Endothelial cell (in vitro differentiated cells): Measurements from ENCODE around the gene ACACA. TPM values are rescaled to one million over a fixed set of nuclear protein-coding genes. Genes with fewer than 3 reads are reported as not detected.

Source experiments
- DNase-seq: peaks from one replicate; pipeline ENCODE4 v3.0.0; 2021; ENCODE audit warnings: low spot score
- H3K27ac Mint-ChIP-seq: one replicate; pipeline ENCODE4 v1.8.0; 2021; ENCODE audit warnings: mixed read lengths, inconsistent platforms; ENCODE audit not compliant: unreplicated experiment
- H3K27me3 Mint-ChIP-seq: one replicate; pipeline ENCODE4 v1.8.0; 2021; ENCODE audit warnings: mild to moderate bottlenecking, moderate library complexity, mixed read lengths, inconsistent platforms; ENCODE audit not compliant: unreplicated experiment
- H3K36me3 Mint-ChIP-seq: one replicate; pipeline ENCODE4 v1.8.0; 2021; ENCODE audit warnings: mild to moderate bottlenecking, low read depth, mixed read lengths, inconsistent platforms; ENCODE audit not compliant: unreplicated experiment
- H3K4me1 Mint-ChIP-seq: one replicate; pipeline ENCODE4 v1.8.0; 2021; ENCODE audit warnings: mild to moderate bottlenecking, mixed read lengths, inconsistent platforms; ENCODE audit not compliant: unreplicated experiment
- H3K4me3 Mint-ChIP-seq: one replicate; pipeline ENCODE4 v1.8.0; 2021; ENCODE audit warnings: mild to moderate bottlenecking, mixed read lengths, inconsistent platforms; ENCODE audit not compliant: unreplicated experiment
- H3K9me3 Mint-ChIP-seq: one replicate; pipeline ENCODE4 v1.8.0; 2021; ENCODE audit warnings: mixed read lengths, inconsistent platforms; ENCODE audit not compliant: unreplicated experiment
- total RNA-seq: library from RNA; stranded (reverse); fragmentation: NEBNext Ultra II Directional; extraction: Animal tissue kit (Norgen Biotek cat#: 25700); gene quantifications from one replicate; pipeline ENCODE4 v1.2.1, GENCODE V29; 2021; ENCODE audit not compliant: unreplicated experiment
- TF ChIP-seq, protein P1 (sequence below): fragments of 200-600 bp; sonication (generic); IDR thresholded peaks from one replicate; pipeline ENCODE4 v1.5.0; 2021; ENCODE audit warnings: antibody characterized with exemption; ENCODE audit not compliant: unreplicated experiment

Gene ACACA
- total RNA-seq, 1 donor from 2014 or later, result 91.5 TPM

- TF ChIP-seq, protein P1, sequence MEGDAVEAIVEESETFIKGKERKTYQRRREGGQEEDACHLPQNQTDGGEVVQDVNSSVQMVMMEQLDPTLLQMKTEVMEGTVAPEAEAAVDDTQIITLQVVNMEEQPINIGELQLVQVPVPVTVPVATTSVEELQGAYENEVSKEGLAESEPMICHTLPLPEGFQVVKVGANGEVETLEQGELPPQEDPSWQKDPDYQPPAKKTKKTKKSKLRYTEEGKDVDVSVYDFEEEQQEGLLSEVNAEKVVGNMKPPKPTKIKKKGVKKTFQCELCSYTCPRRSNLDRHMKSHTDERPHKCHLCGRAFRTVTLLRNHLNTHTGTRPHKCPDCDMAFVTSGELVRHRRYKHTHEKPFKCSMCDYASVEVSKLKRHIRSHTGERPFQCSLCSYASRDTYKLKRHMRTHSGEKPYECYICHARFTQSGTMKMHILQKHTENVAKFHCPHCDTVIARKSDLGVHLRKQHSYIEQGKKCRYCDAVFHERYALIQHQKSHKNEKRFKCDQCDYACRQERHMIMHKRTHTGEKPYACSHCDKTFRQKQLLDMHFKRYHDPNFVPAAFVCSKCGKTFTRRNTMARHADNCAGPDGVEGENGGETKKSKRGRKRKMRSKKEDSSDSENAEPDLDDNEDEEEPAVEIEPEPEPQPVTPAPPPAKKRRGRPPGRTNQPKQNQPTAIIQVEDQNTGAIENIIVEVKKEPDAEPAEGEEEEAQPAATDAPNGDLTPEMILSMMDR, result no peak
- Mint-ChIP-seq H3K27ac (no peak overlapping the region), H3K9me3 (no peaks in the 10 kb centered on the region), H3K4me1 (peaks cover 8% of the 10 kb centered on the region), H3K4me3 (no peak overlapping the region), H3K36me3 (no peaks in the 10 kb centered on the region), H3K27me3 (peaks cover 11% of the 10 kb centered on the region)
- DNase-seq, result no peak
These were observed 342.4 kb downstream of the ACACA start for GRCh38 chr17:37064206-37064605.

DNA sequence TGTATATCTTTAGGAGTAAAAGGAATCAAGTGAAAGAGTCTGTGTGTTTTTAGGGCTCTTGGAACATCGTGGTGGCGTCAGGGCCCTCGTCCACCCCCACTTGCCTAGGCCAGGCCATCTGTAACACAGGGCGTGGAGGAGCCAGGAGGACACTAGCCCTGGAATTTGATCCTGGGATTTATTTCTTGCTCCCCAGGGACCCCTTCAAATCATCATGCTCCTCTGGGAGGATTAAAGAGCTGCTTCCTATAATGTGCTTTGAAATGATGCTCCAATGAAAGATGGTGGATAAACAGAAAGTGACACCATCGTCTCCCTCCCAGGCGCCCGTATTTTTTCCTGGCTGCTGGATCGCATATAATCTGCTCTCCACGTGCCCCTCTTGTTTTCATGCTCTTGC lies 344.6 kb downstream of the ACACA start:
- no peak overlapping the region for H3K27ac Mint-ChIP-seq
- DNase-seq, result no peak

DNA sequence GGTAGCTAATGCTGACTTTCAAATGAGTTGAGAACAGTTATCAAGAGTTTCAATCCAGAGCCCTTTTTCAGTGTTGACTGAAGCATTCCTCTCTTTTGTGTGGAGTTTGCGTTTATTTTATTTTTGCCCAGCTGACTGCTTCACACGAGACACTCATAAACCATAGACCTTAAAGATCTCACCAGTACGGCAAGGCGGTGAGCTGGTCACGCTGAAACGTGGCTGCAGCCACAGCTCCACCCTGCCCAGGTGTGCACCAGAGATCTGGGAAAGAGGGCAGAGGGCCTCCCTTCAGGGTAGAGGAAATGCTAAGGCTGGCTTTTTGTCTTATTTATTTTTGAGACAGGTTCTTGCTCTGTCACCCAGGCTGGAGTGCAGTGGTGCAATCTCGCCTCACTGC lies 345.7 kb downstream of the ACACA start:
- no peak overlapping the region for H3K4me3 Mint-ChIP-seq
- no peaks in the 10 kb centered on the region for H3K9me3 Mint-ChIP-seq
- H3K36me3 Mint-ChIP-seq, result no peaks in the 10 kb centered on the region
- H3K4me1 Mint-ChIP-seq, result peaks cover 8% of the 10 kb centered on the region
- H3K27ac Mint-ChIP-seq, result no peak overlapping the region
- DNase-seq, result no peak
- TF ChIP-seq, protein P1, result no peak
- peaks cover 12% of the 10 kb centered on the region for H3K27me3 Mint-ChIP-seq

More for the DNA sequence above, 344.6 kb downstream of the ACACA start:
- peaks cover 8% of the 10 kb centered on the region for H3K4me1 Mint-ChIP-seq
- no peaks in the 10 kb centered on the region for H3K9me3 Mint-ChIP-seq
- H3K36me3 Mint-ChIP-seq, result no peaks in the 10 kb centered on the region
- H3K27me3 Mint-ChIP-seq, result peaks cover 11% of the 10 kb centered on the region
- TF ChIP-seq, protein P1, result no peak
- no peak overlapping the region for H3K4me3 Mint-ChIP-seq

GRCh38 chr17:37060094-37060493 lies 346.5 kb downstream of the ACACA start:
- DNase-seq, result no peak
- H3K4me3 Mint-ChIP-seq, result no peak overlapping the region
- H3K27me3 Mint-ChIP-seq, result peaks cover 9% of the 10 kb centered on the region
- H3K4me1 Mint-ChIP-seq, result peaks cover 8% of the 10 kb centered on the region
- no peak overlapping the region for H3K27ac Mint-ChIP-seq
- H3K36me3 Mint-ChIP-seq, result no peaks in the 10 kb centered on the region
- TF ChIP-seq, protein P1, result no peak
- no peaks in the 10 kb centered on the region for H3K9me3 Mint-ChIP-seq

GRCh38 chr17:37059493-37059892 lies 347.1 kb downstream of the ACACA start:
- no peak overlapping the region for H3K4me3 Mint-ChIP-seq
- H3K27me3 Mint-ChIP-seq, result peaks cover 9% of the 10 kb centered on the region
- DNase-seq, result no peak
- TF ChIP-seq, protein P1, result no peak
- H3K9me3 Mint-ChIP-seq, result no peaks in the 10 kb centered on the region
- H3K36me3 Mint-ChIP-seq, result no peaks in the 10 kb centered on the region
- H3K27ac Mint-ChIP-seq, result no peak overlapping the region
- H3K4me1 Mint-ChIP-seq, result peaks cover 8% of the 10 kb centered on the region
